Testis (tissue), 2 donors: ENCODE data around the gene PAPSS2.

ENCODE experiments used
- POLR2A ChIP-seq: fragments of 450-650 bp; IDR thresholded peaks from one replicate; pipeline ENCODE4 v1.6.1; 2017; ENCODE audit warnings: antibody characterized with exemption, mild to moderate bottlenecking, moderate library complexity
- TF ChIP-seq, protein P1 (sequence below), 3 experiments: fragments of 450-650 bp in 2 of 3; fragments of 200-600 bp in 1 of 3; sonication (generic) in 1 of 3; IDR thresholded peaks; one replicate each; pipeline ENCODE4 v1.5.1; 2016 to 2019; ENCODE audit warnings: antibody characterized with exemption in 3 of 3, mild to moderate bottlenecking in 2 of 3, moderate library complexity in 1 of 3

GRCh38 chr10:87658321-87658795, 1.3 kb upstream of the PAPSS2 start:
- TF ChIP-seq, protein P1, sequence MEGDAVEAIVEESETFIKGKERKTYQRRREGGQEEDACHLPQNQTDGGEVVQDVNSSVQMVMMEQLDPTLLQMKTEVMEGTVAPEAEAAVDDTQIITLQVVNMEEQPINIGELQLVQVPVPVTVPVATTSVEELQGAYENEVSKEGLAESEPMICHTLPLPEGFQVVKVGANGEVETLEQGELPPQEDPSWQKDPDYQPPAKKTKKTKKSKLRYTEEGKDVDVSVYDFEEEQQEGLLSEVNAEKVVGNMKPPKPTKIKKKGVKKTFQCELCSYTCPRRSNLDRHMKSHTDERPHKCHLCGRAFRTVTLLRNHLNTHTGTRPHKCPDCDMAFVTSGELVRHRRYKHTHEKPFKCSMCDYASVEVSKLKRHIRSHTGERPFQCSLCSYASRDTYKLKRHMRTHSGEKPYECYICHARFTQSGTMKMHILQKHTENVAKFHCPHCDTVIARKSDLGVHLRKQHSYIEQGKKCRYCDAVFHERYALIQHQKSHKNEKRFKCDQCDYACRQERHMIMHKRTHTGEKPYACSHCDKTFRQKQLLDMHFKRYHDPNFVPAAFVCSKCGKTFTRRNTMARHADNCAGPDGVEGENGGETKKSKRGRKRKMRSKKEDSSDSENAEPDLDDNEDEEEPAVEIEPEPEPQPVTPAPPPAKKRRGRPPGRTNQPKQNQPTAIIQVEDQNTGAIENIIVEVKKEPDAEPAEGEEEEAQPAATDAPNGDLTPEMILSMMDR (IDR thresholded peaks at IDR 0.05): no peak
- no peak for TF ChIP-seq POLR2A
